GM12878 (cell line): ENCODE results near the gene JTB. TPM values are rescaled to one million over a fixed set of nuclear protein-coding genes. Genes with fewer than 3 reads are reported as not detected.

Experiments
- ATAC-seq: fragments of 200-7000 bp; cut with Tn5 transposase; 3 replicates; pipeline ENCODE4 v1.9.1; 2020; ENCODE audit warnings: mild to moderate bottlenecking, moderate library complexity
- BruUV-seq: library from RNA; stranded (reverse); fragments of 400-500 nt; replicated peaks from 2 replicates; lab custom pipeline; 2021; lab: Mats Ljungman, UMichigan
- CTCF ChIA-PET: fragments of 300-600 bp; sonication (Branson Sonifier 250); formaldehyde crosslinking; extraction: SDS; loops from one replicate; lab custom pipeline; 2021; ENCODE audit warnings: inconsistent platforms; lab: Yijun Ruan, JAX
- POLR2A ChIA-PET: fragments of 350-600 bp; formaldehyde crosslinking; extraction: SDS; loops from one replicate; lab custom pipeline; 2021; ENCODE audit warnings: inconsistent platforms; lab: Charles Lee
- RAD21 ChIA-PET: fragments of 300-600 bp; sonication (Branson Sonifier 250); formaldehyde crosslinking; loops from one replicate; lab custom pipeline; 2023; ENCODE audit warnings: antibody characterized with exemption; ENCODE audit not compliant: unreplicated experiment; lab: Charles Lee
- SMC1A ChIA-PET: fragments of 300-600 bp; sonication (Branson Sonifier 250); formaldehyde crosslinking; loops from one replicate; lab custom pipeline; 2023; ENCODE audit not compliant: unreplicated experiment, uncharacterized antibody; lab: Charles Lee
- DNase-seq: peaks from one replicate; pipeline ENCODE4 v3.0.0-alpha.2; 2011; ENCODE audit warnings: low read depth, low spot score
- FAIRE-seq: peaks from 3 replicates; lab custom pipeline; 2011; peaks lifted over from hg19 to GRCh38; lab: Jason Lieb, UNC
- H2AFZ ChIP-seq: 2 replicates; pipeline ENCODE4 v1.6.0; 2011; ENCODE audit warnings: low read depth, low read length, control low read depth; ENCODE audit not compliant: control insufficient read depth
- H3K27ac ChIP-seq: 2 replicates; pipeline ENCODE4 v1.5.1; 2011; ENCODE audit warnings: control low read depth; ENCODE audit not compliant: control insufficient read depth, insufficient read depth
- H3K27me3 ChIP-seq, 2 experiments: replicated peaks in 1 of 2; 2 replicates each; pipeline versions ENCODE4 v1.6.0 to v1.6.1; 2011; ENCODE audit warnings: low read length in 1 of 2; ENCODE audit not compliant: control insufficient read depth in 2 of 2, insufficient read depth in 2 of 2
- H3K36me3 ChIP-seq, 2 experiments: 2 replicates each; pipeline ENCODE4 v1.5.1; 2011; ENCODE audit warnings: low read length in 1 of 2; ENCODE audit not compliant: control insufficient read depth in 2 of 2, insufficient read depth in 2 of 2
- H3K4me1 ChIP-seq: 2 replicates; pipeline ENCODE4 v1.6.1; 2011; ENCODE audit warnings: mild to moderate bottlenecking, low read length, moderate library complexity, mixed read lengths; ENCODE audit not compliant: control insufficient read depth, insufficient read depth
- H3K4me2 ChIP-seq: 2 replicates; pipeline ENCODE4 v1.6.0; 2011; ENCODE audit warnings: control low read depth; ENCODE audit not compliant: control insufficient read depth, insufficient read depth
- H3K4me3 ChIP-seq: fragments of 200-600 bp; sonication (generic); 2 replicates; pipeline ENCODE4 v1.5.1; 2016
- H3K79me2 ChIP-seq: 2 replicates; pipeline ENCODE4 v1.6.0; 2011; ENCODE audit warnings: low read length; ENCODE audit not compliant: control insufficient read depth, insufficient read depth
- H3K9ac ChIP-seq: 2 replicates; pipeline ENCODE4 v1.8.0; 2011; ENCODE audit warnings: low read length, control low read depth, mixed read lengths; ENCODE audit not compliant: control insufficient read depth, insufficient read depth
- H3K9me3 ChIP-seq: replicated peaks from 3 replicates; pipeline ENCODE4 v1.5.1; 2011; ENCODE audit warnings: mild to moderate bottlenecking, low read length; ENCODE audit not compliant: control insufficient read depth, insufficient read depth
- H4K20me1 ChIP-seq: 2 replicates; pipeline ENCODE4 v1.6.0; 2011; ENCODE audit not compliant: control insufficient read depth, insufficient read depth
- BHLHE40 ChIP-seq, 2 experiments: fragments of 450-650 bp in 1 of 2; IDR thresholded peaks; 2 replicates each; pipeline ENCODE4 v1.6.1; 2011 to 2017; ENCODE audit warnings: low read depth in 2 of 2, borderline replicate concordance in 1 of 2, improper control_type of control experiment in 1 of 2, low read length in 1 of 2, mild to moderate bottlenecking in 1 of 2
- CHD1 ChIP-seq: IDR thresholded peaks from 2 replicates; pipeline ENCODE4 v1.6.1; 2012; ENCODE audit warnings: low read depth, low read length, improper control_type of control experiment
- CHD2 ChIP-seq: IDR thresholded peaks from 2 replicates; pipeline ENCODE4 v1.6.1; 2011; ENCODE audit warnings: low read depth, low read length, improper control_type of control experiment, borderline replicate concordance
- CREM ChIP-seq: IDR thresholded peaks from 2 replicates; pipeline ENCODE4 v1.6.1; 2014; ENCODE audit warnings: antibody characterized with exemption, low read depth
- EP300 ChIP-seq, 2 experiments: fragments of 150-350 bp in 1 of 2; IDR thresholded peaks; 2 replicates each; pipeline ENCODE4 v1.6.1; 2011 to 2012; ENCODE audit warnings: low read depth in 2 of 2, low read length in 2 of 2, borderline replicate concordance in 1 of 2, improper control_type of control experiment in 1 of 2, inconsistent platforms in 1 of 2; ENCODE audit not compliant: control insufficient read depth in 1 of 2
- JUNB ChIP-seq: IDR thresholded peaks from 2 replicates; pipeline ENCODE4 v1.6.1; 2016; ENCODE audit warnings: antibody characterized with exemption, mild to moderate bottlenecking
- POLR2A ChIP-seq: IDR thresholded peaks from 2 replicates; pipeline ENCODE4 v1.6.1; 2011; ENCODE audit warnings: low read depth, mild to moderate bottlenecking, low read length
- RAD21 ChIP-seq: IDR thresholded peaks from 2 replicates; pipeline ENCODE4 v1.6.1; 2011; ENCODE audit warnings: mild to moderate bottlenecking, low read depth, low read length, moderate library complexity; ENCODE audit not compliant: insufficient read depth
- RFX5 ChIP-seq: IDR thresholded peaks from 2 replicates; pipeline ENCODE4 v1.6.1; 2011; ENCODE audit warnings: low read depth, low read length, improper control_type of control experiment
- SIX5 ChIP-seq: IDR thresholded peaks from 2 replicates; pipeline ENCODE4 v1.6.1; 2011; ENCODE audit warnings: mild to moderate bottlenecking, low read depth, low read length, moderate library complexity; ENCODE audit not compliant: severe bottlenecking
- STAT1 ChIP-seq: fragments of 450-650 bp; conservative IDR thresholded peaks from 2 replicates; pipeline ENCODE4 v1.6.1; 2014; ENCODE audit warnings: antibody characterized with exemption, mild to moderate bottlenecking
- TAF1 ChIP-seq: IDR thresholded peaks from 2 replicates; pipeline ENCODE4 v1.6.1; 2011; ENCODE audit warnings: mild to moderate bottlenecking, low read depth, low read length, borderline replicate concordance
- TCF3 ChIP-seq: IDR thresholded peaks from 2 replicates; pipeline ENCODE4 v1.6.1; 2012; ENCODE audit warnings: low read depth, mild to moderate bottlenecking, low read length, borderline replicate concordance; ENCODE audit not compliant: insufficient read depth
- WGBS: methylation state at CpG from one replicate; pipeline ENCODE4 v1.1.6; 2016; ENCODE audit warnings: low lambda C conversion rate; ENCODE audit not compliant: insufficient replicate concordance, insufficient coverage; ENCODE audit errors: missing lambda C conversion rate; 5-methylcytosine and 5-hydroxymethylcytosine counted together
- in situ Hi-C: fragments of 300-500 bp; cut with MboI; formaldehyde crosslinking; loops from 9 replicates; pipeline ENCODE4 v1.14.3; 2018; ENCODE audit warnings: mixed read lengths
- intact Hi-C: fragments of 100-400 bp; cut with micrococcal nuclease; formaldehyde crosslinking; loops from one replicate; pipeline ENCODE4 v1.14.2; 2022; ENCODE audit not compliant: unreplicated experiment
- polyA plus RNA-seq, 11 experiments: library from polyadenylated mRNA; depleted of rRNA in 4 of 11; unstranded in 6 of 11; stranded (reverse) in 5 of 11; fragments of >200 nt; fragmentation: Nextera tagmentation in 4 of 11; fragmentation: Illumina TruSeq in 1 of 11; extraction: Ambion mirVana in 4 of 11; extraction: Trizol in 1 of 11; gene quantifications; 1 replicate in 1 of 11; 2 replicates in 10 of 11; pipeline versions ENCODE4 v1.2.1 to v1.2.3, GENCODE V29; 2011 to 2016; ENCODE audit warnings: inconsistent platforms in 2 of 11, missing spikeins in 2 of 11, low read depth in 1 of 11
- total RNA-seq, 4 experiments: library from RNA; depleted of rRNA in 3 of 4; stranded (reverse); fragments of >200 nt in 3 of 4; fragmentation: Illumina TruSeq in 1 of 4; extraction: Trizol in 1 of 4; gene quantifications; 2 replicates each; pipeline versions ENCODE4 v1.2.1 to v1.2.3, GENCODE V29; 2013 to 2021

The JTB gene
- total and polyA plus RNA-seq, 10 of the 15 experiments (the other 5 are each of a cell fraction or from before 2014, with no cell fraction given), result 25.0 to 298 (median 155) TPM

DNA sequence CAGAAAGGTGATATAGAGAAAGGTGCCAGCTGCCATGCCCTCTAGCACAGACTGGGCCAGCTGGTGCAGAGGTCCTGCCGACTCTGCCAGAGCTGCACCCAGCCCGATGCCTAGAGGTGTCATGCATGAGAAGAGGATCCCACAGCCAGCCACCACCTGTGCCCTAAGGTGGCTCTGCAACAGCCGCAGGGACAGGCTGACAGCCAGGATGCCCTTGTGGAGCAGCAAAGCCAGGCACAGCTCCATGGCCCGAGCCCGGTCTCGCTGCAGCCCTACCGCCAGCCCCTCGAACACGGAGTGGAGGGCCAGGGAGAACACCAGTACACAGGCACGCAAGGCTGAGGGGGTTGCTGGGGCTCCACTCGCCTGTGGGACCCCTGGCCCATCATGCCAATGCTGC, 17.3 kb downstream of the JTB start:
- intact Hi-C loops (no loop called here), in situ Hi-C loops (no loop called here)
- Histone ChIP-seq H3K4me2 (no peak overlapping the region), H3K4me3 (no peak overlapping the region), H3K27ac (no peak overlapping the region), H3K27me3 (no peaks in the 10 kb centered on the region), H3K79me2 (peaks cover 69% of the 10 kb centered on the region), H2AFZ (no peak overlapping the region), H3K36me3 (peaks cover 9 to 15% of the 10 kb centered on the region in 2 experiments), H4K20me1 (peaks cover 5% of the 10 kb centered on the region; the same call in 1 of the 2 replicates), H3K9ac (no peak overlapping the region), H3K4me1 (peaks cover 11% of the 10 kb centered on the region; the same call in 1 of the 2 replicates), H3K9me3 (no peaks in the 10 kb centered on the region)
- no peak for ATAC-seq
- FAIRE-seq, result no peak
- no peak for TF ChIP-seq SIX5
- no peak for TF ChIP-seq CHD2
- no peak for TF ChIP-seq RAD21
- no peak for TF ChIP-seq STAT1
- TF ChIP-seq BHLHE40 (IDR thresholded peaks at IDR 0.05; ENCODE audit: borderline replicate concordance in 1 of 2, low read depth in 2 of 2, low read length in 1 of 2), result no peak
- no peak for TF ChIP-seq TCF3
- TF ChIP-seq JUNB, result no peak
- no peak for TF ChIP-seq CHD1
- no peak for TF ChIP-seq EP300 (IDR thresholded peaks at IDR 0.05; ENCODE audit: borderline replicate concordance in 1 of 2, control insufficient read depth in 1 of 2, low read depth in 2 of 2, low read length in 2 of 2)
- TF ChIP-seq TAF1, result no peak
- no peak for TF ChIP-seq CREM
- TF ChIP-seq RFX5, result no peak
- no peak for TF ChIP-seq POLR2A
- no peak for DNase-seq
- ChIA-PET RAD21 (interaction anchor here (1.6 to 2.0 kb wide), 2 partner anchors 16 to 39 kb away, joined by 3 to 4 read pairs; no protein-coding TSS in a partner anchor), POLR2A (interaction anchor here (0.5 to 10.0 kb wide), 4 partner anchors 16 to 648 kb away, joined by 3 to 132 read pairs (median 3); partner anchors contain the start of genes JTB and UBAP2L), SMC1A (no interaction called here), CTCF (no interaction called here)
- 92% methylated on average over 10 of the region's 11 CpGs for WGBS
- no TSS peak for BruUV-seq
